Neural progenitor cell (in vitro differentiated cells): ENCODE results near the gene ABCC1.

Source experiments
- CTCF ChIP-seq: fragments of 200-600 bp; sonication (generic); IDR thresholded peaks from 2 replicates; pipeline ENCODE4 v1.5.1; 2017; ENCODE audit warnings: antibody characterized with exemption, mild to moderate bottlenecking
- EZH2 ChIP-seq: fragments of 200-600 bp; sonication (generic); IDR thresholded peaks from 2 replicates; pipeline ENCODE4 v1.6.1; 2017; ENCODE audit warnings: antibody characterized with exemption, mild to moderate bottlenecking, moderate library complexity
- EZH2phosphoT487 ChIP-seq: fragments of 200-600 bp; sonication (generic); IDR thresholded peaks from 2 replicates; pipeline ENCODE4 v1.6.1; 2017; ENCODE audit warnings: antibody characterized with exemption

GRCh38 chr16:16045879-16046278, 96.5 kb downstream of the ABCC1 start:
- TF ChIP-seq CTCF (peak; percentile 54), EZH2 (no peak), EZH2phosphoT487 (no peak)
